OCI-LY7 (cell line): ENCODE data around the gene AHNAK2. TPM values are rescaled to one million over a fixed set of nuclear protein-coding genes. Genes with fewer than 3 reads are reported as not detected.

Source experiments
- BruUV-seq: library from RNA; stranded (reverse); fragments of 400-500 nt; replicated peaks from 2 replicates; lab custom pipeline; 2021; lab: Mats Ljungman, UMichigan
- CTCF ChIA-PET: fragments of 300-600 bp; sonication (Branson Sonifier 250); formaldehyde crosslinking; loops from one replicate; lab custom pipeline; 2022; ENCODE audit warnings: antibody characterized with exemption; ENCODE audit not compliant: unreplicated experiment; lab: Charles Lee
- POLR2A ChIA-PET: fragments of 300-600 bp; sonication (Branson Sonifier 250); formaldehyde crosslinking; loops from one replicate; lab custom pipeline; 2022; ENCODE audit warnings: antibody characterized with exemption; lab: Charles Lee
- DNase-seq: peaks from one replicate; pipeline ENCODE4 v3.0.0-alpha.2; 2015; ENCODE audit warnings: low spot score
- H2AFZ ChIP-seq: fragments of 200-600 bp; sonication (generic), shearing (Covaris generic); 2 replicates; pipeline ENCODE4 v1.6.1; 2014; ENCODE audit warnings: mild to moderate bottlenecking, antibody characterized with exemption, low read length, moderate library complexity
- H3K27ac ChIP-seq: fragments of 200-600 bp; sonication (generic); 2 replicates; pipeline ENCODE4 v1.5.1; 2014; ENCODE audit warnings: mixed run types, low read depth, mild to moderate bottlenecking, moderate library complexity, low read length, inconsistent platforms; ENCODE audit not compliant: poor library complexity, severe bottlenecking
- H3K36me3 ChIP-seq: fragments of 200-600 bp; sonication (generic); 2 replicates; pipeline ENCODE4 v1.6.1; 2014; ENCODE audit warnings: mild to moderate bottlenecking, antibody characterized with exemption, low read length, moderate library complexity, mixed read lengths; ENCODE audit not compliant: insufficient read depth
- H3K4me1 ChIP-seq: fragments of 200-600 bp; sonication (generic); 2 replicates; pipeline ENCODE4 v1.5.1; 2014; ENCODE audit warnings: mild to moderate bottlenecking, low read length; ENCODE audit not compliant: insufficient read depth, poor library complexity, severe bottlenecking
- H3K4me2 ChIP-seq: fragments of 200-600 bp; sonication (generic); 2 replicates; pipeline ENCODE4 v1.6.1; 2014; ENCODE audit warnings: mild to moderate bottlenecking, low read length
- H3K4me3 ChIP-seq: fragments of 200-600 bp; sonication (generic); 2 replicates; pipeline ENCODE4 v1.5.1; 2014; ENCODE audit warnings: mild to moderate bottlenecking, low read depth, low read length; ENCODE audit not compliant: poor library complexity, severe bottlenecking
- H3K79me2 ChIP-seq: fragments of 200-600 bp; sonication (generic); 2 replicates; pipeline ENCODE4 v1.6.1; 2016; ENCODE audit warnings: low read depth, mild to moderate bottlenecking, low read length, moderate library complexity, mixed read lengths; ENCODE audit not compliant: insufficient read depth
- H3K9me2 ChIP-seq: fragments of 200-600 bp; sonication (generic); 2 replicates; pipeline ENCODE4 v1.6.1; 2016; ENCODE audit warnings: mild to moderate bottlenecking, low read length, mixed read lengths; ENCODE audit not compliant: insufficient read depth
- H3K9me3 ChIP-seq: fragments of 200-600 bp; sonication (generic); 2 replicates; pipeline ENCODE4 v1.6.1; 2014; ENCODE audit warnings: mild to moderate bottlenecking, mixed run types, low read length, mixed read lengths
- H4K20me1 ChIP-seq: fragments of 200-600 bp; sonication (generic); 2 replicates; pipeline ENCODE4 v1.6.1; 2014; ENCODE audit warnings: mild to moderate bottlenecking, antibody characterized with exemption, low read length, moderate library complexity, mixed read lengths; ENCODE audit not compliant: insufficient read depth
- CTCF ChIP-seq: fragments of 200-600 bp; sonication (generic); conservative IDR thresholded peaks from 2 replicates; pipeline ENCODE4 v1.5.1; 2014; ENCODE audit warnings: mild to moderate bottlenecking, antibody characterized with exemption, low read length, moderate library complexity, mixed read lengths
- EZH2phosphoT487 ChIP-seq: fragments of 200-600 bp; sonication (generic); IDR thresholded peaks from 2 replicates; pipeline ENCODE4 v1.6.1; 2018; ENCODE audit warnings: low read depth, borderline replicate concordance, mild to moderate bottlenecking, mixed run types, antibody characterized with exemption, low read length, moderate library complexity, mixed read lengths
- intact Hi-C: fragments of 100-400 bp; cut with micrococcal nuclease; formaldehyde crosslinking; loops from one replicate; pipeline ENCODE4 v1.10.0; 2022; ENCODE audit not compliant: unreplicated experiment
- total RNA-seq, 2 experiments: library from RNA; depleted of rRNA in 1 of 2; stranded (reverse); fragments of >200 nt in 1 of 2; shearing (Covaris generic) in 1 of 2; gene quantifications; 2 replicates each; pipeline ENCODE4 v1.2.3, GENCODE V29; 2014 to 2022

The AHNAK2 gene
- total RNA-seq, 2 experiments from 2014 or later, result 0.61 TPM; not detected in 1

GRCh38 chr14:104972301-104973134 is 5.7 kb downstream of the AHNAK2 start:
- DNase-seq, result no peak
- Histone ChIP-seq H2AFZ (no peak overlapping the region), H3K9me2 (no peaks in the 10 kb centered on the region), H3K79me2 (no peaks in the 10 kb centered on the region), H3K27ac (no peak overlapping the region), H3K36me3 (no peaks in the 10 kb centered on the region), H4K20me1 (no peaks in the 10 kb centered on the region), H3K9me3 (no peaks in the 10 kb centered on the region), H3K4me2 (no peak overlapping the region), H3K4me1 (peaks cover 16% of the 10 kb centered on the region), H3K4me3 (no peak overlapping the region)
- intact Hi-C loops, result no loop called here
- ChIA-PET CTCF (no interaction called here), POLR2A (no interaction called here)
- no peak for TF ChIP-seq EZH2phosphoT487
- TF ChIP-seq CTCF, result no peak
- no TSS peak for BruUV-seq

DNA sequence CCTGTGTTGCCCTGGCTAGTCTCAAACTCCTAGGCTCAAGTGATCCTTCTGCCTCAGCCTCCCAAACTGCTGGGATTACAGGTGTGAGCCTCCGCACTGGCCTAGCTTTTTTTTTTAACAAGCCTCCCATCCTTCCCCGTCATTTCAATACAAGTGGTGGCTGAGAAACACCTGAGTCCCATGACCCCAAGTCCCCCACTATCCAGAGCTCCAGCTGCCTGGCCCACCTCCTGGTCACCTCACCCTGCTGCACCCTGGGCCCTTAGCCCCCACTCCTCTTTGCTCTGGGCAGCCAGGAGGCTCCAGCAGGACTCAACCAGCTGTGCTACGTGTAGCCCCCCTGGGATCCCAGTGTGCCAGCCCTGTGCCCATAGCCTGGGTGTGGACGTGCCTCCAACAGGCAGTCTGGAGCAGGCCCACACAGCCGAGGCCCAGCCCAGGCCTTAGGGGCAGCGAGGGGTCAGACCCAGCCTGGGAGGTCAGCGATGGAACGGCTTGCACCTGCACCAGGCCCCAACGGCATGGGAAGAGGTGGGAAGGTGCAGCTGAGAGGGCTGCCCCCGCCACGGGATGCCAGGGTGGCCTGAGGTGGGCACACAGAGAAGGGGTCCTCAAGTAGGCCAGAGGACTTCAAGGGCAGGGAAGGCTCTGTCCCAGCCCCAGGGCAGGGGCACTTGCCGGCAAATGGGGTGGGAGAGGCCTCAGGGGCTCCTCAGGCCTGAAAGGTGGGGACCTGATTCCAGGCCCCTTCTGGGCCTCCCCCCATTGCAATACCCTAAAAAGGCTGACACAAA is 6.5 kb downstream of the AHNAK2 start:
- Histone ChIP-seq H3K9me3 (no peaks in the 10 kb centered on the region), H3K36me3 (no peaks in the 10 kb centered on the region), H3K4me1 (peaks cover 19% of the 10 kb centered on the region), H3K4me2 (no peak overlapping the region), H3K27ac (no peak overlapping the region), H2AFZ (no peak overlapping the region), H3K4me3 (no peak overlapping the region), H4K20me1 (no peaks in the 10 kb centered on the region), H3K79me2 (no peaks in the 10 kb centered on the region), H3K9me2 (no peaks in the 10 kb centered on the region)
- intact Hi-C loops, result no loop called here
- BruUV-seq, result no TSS peak
- POLR2A ChIA-PET, result no interaction called here
- CTCF ChIA-PET, result no interaction called here
- DNase-seq, result no peak
- TF ChIP-seq EZH2phosphoT487 (no peak), CTCF (no peak)
